DND-41 (cell line): ENCODE results near the gene ZBED1.
"Not testable (repeated sequence)": the region's sequence is repeated elsewhere in the genome, so short reads cannot be mapped to it uniquely, and the experiment has no call there.

Source experiments
- ATAC-seq: fragments of 200-7000 bp; cut with Tn5 transposase; 3 replicates; pipeline ENCODE4 v1.9.1; 2021; ENCODE audit warnings: low read depth; ENCODE audit not compliant: insufficient read depth
- DNase-seq: peaks from one replicate; pipeline ENCODE4 v3.0.0-alpha.2; 2020
- H2AFZ ChIP-seq: 2 replicates; pipeline ENCODE4 v1.6.0; 2012; ENCODE audit warnings: low read depth, low read length
- H3K27ac ChIP-seq: 2 replicates; pipeline ENCODE4 v1.5.1; 2012; ENCODE audit warnings: low read length, inconsistent platforms
- H3K27me3 ChIP-seq: fragments of 200-600 bp; sonication (generic); 2 replicates; pipeline ENCODE4 v1.6.0; 2012; ENCODE audit warnings: low read length, mild to moderate bottlenecking, inconsistent platforms; ENCODE audit not compliant: insufficient read depth, poor library complexity
- H3K36me3 ChIP-seq: 2 replicates; pipeline ENCODE4 v1.5.1; 2012; ENCODE audit warnings: low read length, inconsistent platforms; ENCODE audit not compliant: insufficient read depth
- H3K4me1 ChIP-seq: 2 replicates; pipeline ENCODE4 v1.5.1; 2012; ENCODE audit warnings: mild to moderate bottlenecking, low read length; ENCODE audit not compliant: insufficient read depth
- H3K4me2 ChIP-seq: 2 replicates; pipeline ENCODE4 v1.6.0; 2012; ENCODE audit warnings: mild to moderate bottlenecking, moderate library complexity, low read length, inconsistent platforms; ENCODE audit not compliant: insufficient read depth
- H3K4me3 ChIP-seq, 2 experiments: fragments of 200-600 bp in 1 of 2; shearing (Covaris generic) in 1 of 2; 2 replicates each; pipeline ENCODE4 v1.5.1; 2012 to 2016; ENCODE audit warnings: inconsistent platforms in 2 of 2, low read length in 2 of 2, mild to moderate bottlenecking in 2 of 2, low read depth in 1 of 2, moderate library complexity in 1 of 2
- H3K79me2 ChIP-seq: 2 replicates; pipeline ENCODE4 v1.6.0; 2012; ENCODE audit warnings: low read length, inconsistent platforms; ENCODE audit not compliant: insufficient read depth
- H3K9ac ChIP-seq: 2 replicates; pipeline ENCODE4 v1.6.0; 2012; ENCODE audit warnings: low read depth, mild to moderate bottlenecking, inconsistent platforms, low read length, moderate library complexity
- H3K9me3 ChIP-seq: 2 replicates; pipeline ENCODE4 v1.5.1; 2012; ENCODE audit warnings: low read length, moderate library complexity, mild to moderate bottlenecking, inconsistent platforms; ENCODE audit not compliant: insufficient read depth, severe bottlenecking
- H4K20me1 ChIP-seq: 2 replicates; pipeline ENCODE4 v1.6.0; 2012; ENCODE audit warnings: low read length; ENCODE audit not compliant: insufficient read depth
- CTCF ChIP-seq: IDR thresholded peaks from 2 replicates; pipeline ENCODE4 v1.5.1; 2012; ENCODE audit warnings: borderline replicate concordance, low read length, moderate library complexity, mild to moderate bottlenecking; ENCODE audit not compliant: poor library complexity, severe bottlenecking; ENCODE audit errors: extremely low read depth
- EZH2 ChIP-seq: IDR thresholded peaks from 3 replicates; pipeline ENCODE4 v1.6.1; 2012; ENCODE audit warnings: borderline replicate concordance, low read depth, mild to moderate bottlenecking, moderate library complexity, low read length, inconsistent platforms; ENCODE audit not compliant: severe bottlenecking

Gene ZBED1

GRCh38 chrX:2478546-2479419, 22.0 kb downstream of the ZBED1 start:
- no peak overlapping the region for H3K9ac ChIP-seq
- no peak overlapping the region for H3K27ac ChIP-seq
- H3K36me3 ChIP-seq, result peaks cover 2% of the 10 kb centered on the region; the same call in 1 of the 2 replicates
- H3K4me3 ChIP-seq, result no peak overlapping the region
- peaks cover 47% of the 10 kb centered on the region for H3K79me2 ChIP-seq
- H4K20me1 ChIP-seq, result peaks cover 35% of the 10 kb centered on the region
- no peaks in the 10 kb centered on the region for H3K9me3 ChIP-seq
- no peak overlapping the region for H3K4me2 ChIP-seq
- TF ChIP-seq CTCF, result no peak
- TF ChIP-seq EZH2, result no peak
- ATAC-seq, result 0 out of 3 replicates have a peak, but pooled peaks have one; percentile 8
- no peaks in the 10 kb centered on the region for H3K27me3 ChIP-seq
- H3K4me1 ChIP-seq, result no peaks in the 10 kb centered on the region
- no peak overlapping the region for H2AFZ ChIP-seq
- no peak for DNase-seq

GRCh38 chrX:2477313-2477712, 23.5 kb downstream of the ZBED1 start:
- not testable (repeated sequence) for H3K36me3 ChIP-seq, H3K4me2 ChIP-seq, H3K9ac ChIP-seq, ATAC-seq, H3K9me3 ChIP-seq, H2AFZ ChIP-seq, H3K4me3 ChIP-seq, H3K27me3 ChIP-seq, H3K4me1 ChIP-seq, DNase-seq, H3K27ac ChIP-seq
- Histone ChIP-seq H4K20me1 (peaks cover 35% of the 10 kb centered on the region), H3K79me2 (peaks cover 45% of the 10 kb centered on the region)

- H3K79me2 ChIP-seq, result peaks cover 50% of the 10 kb centered on the region
Observed at GRCh38 chrX:2474963-2475726, 25.6 kb downstream of the ZBED1 start.

More at GRCh38 chrX:2474963-2475726, 25.6 kb downstream of the ZBED1 start:
- Histone ChIP-seq H3K36me3 (peaks cover 2% of the 10 kb centered on the region; the same call in 1 of the 2 replicates), H3K4me3 (no peak overlapping the region), H3K9ac (no peak overlapping the region), H4K20me1 (peaks cover 35% of the 10 kb centered on the region), H3K4me2 (no peak overlapping the region), H3K27ac (no peak overlapping the region), H3K27me3 (no peaks in the 10 kb centered on the region), H3K4me1 (no peaks in the 10 kb centered on the region), H2AFZ (no peak overlapping the region), H3K9me3 (no peaks in the 10 kb centered on the region)
- no peak for ATAC-seq
- no peak for TF ChIP-seq CTCF
- TF ChIP-seq EZH2, result no peak
- DNase-seq, result no peak
